ENCODE results near the gene KRT81.

Gene KRT81

GRCh38 chr12:52291267-52291935 is at the start of gene KRT81:
Gene KRT81 (minus strand): TSS chr12:52291534. CDS start chr12:52291465, 69 bp downstream.
- DNase-seq = no peak

- no peak for DNase-seq
These were observed 47.1 kb upstream of the KRT81 start for GRCh38 chr12:52338241-52338960.

- DNase-seq = no peak
These were observed 45.7 kb upstream of the KRT81 start for GRCh38 chr12:52337054-52337453.

- no peak for DNase-seq
These were observed 45.3 kb upstream of the KRT81 start for GRCh38 chr12:52336641-52337040.

- DNase-seq = no peak
These were observed 44.4 kb upstream of the KRT81 start for GRCh38 chr12:52335598-52336262.

GRCh38 chr12:52334185-52334584 is 42.9 kb upstream of the KRT81 start:
- no peak for DNase-seq

GRCh38 chr12:52333321-52333720 is 42.0 kb upstream of the KRT81 start:
- DNase-seq = no peak

GRCh38 chr12:52332381-52332780 is 41.0 kb upstream of the KRT81 start:
- DNase-seq = no peak

GRCh38 chr12:52331833-52332232 is 40.5 kb upstream of the KRT81 start:
- DNase-seq = no peak

GRCh38 chr12:52331039-52331438 is 39.7 kb upstream of the KRT81 start:
- no peak for DNase-seq

- no peak for DNase-seq
These were observed 36.6 kb upstream of the KRT81 start for GRCh38 chr12:52327830-52328500.

- DNase-seq = peak; percentile 28 to 57
These were observed 35.9 kb upstream of the KRT81 start for GRCh38 chr12:52327052-52327829.

GRCh38 chr12:52324153-52324444 is 32.8 kb upstream of the KRT81 start:
- no peak for DNase-seq

GRCh38 chr12:52323416-52324152 is 32.2 kb upstream of the KRT81 start:
- no peak for DNase-seq

GRCh38 chr12:52323001-52323400 is 31.7 kb upstream of the KRT81 start:
- DNase-seq = no peak

GRCh38 chr12:52322069-52322468 is 30.7 kb upstream of the KRT81 start:
- no peak for DNase-seq

GRCh38 chr12:52321418-52321817 is 30.1 kb upstream of the KRT81 start:
- DNase-seq = no peak

GRCh38 chr12:52320784-52321400 is 29.6 kb upstream of the KRT81 start, which contains the start of gene KRT83:
Gene KRT83 (minus strand): TSS chr12:52321398. CDS start chr12:52321335, 63 bp downstream.
- no peak for DNase-seq

GRCh38 chr12:52319097-52319496 is 27.8 kb upstream of the KRT81 start:
- no peak for DNase-seq

- DNase-seq = no peak
These were observed 27.1 kb upstream of the KRT81 start for GRCh38 chr12:52318241-52318990.
